HepG2 (cell line): ENCODE results near the gene JCAD. TPM values are rescaled to one million over a fixed set of nuclear protein-coding genes. Genes with fewer than 3 reads are reported as not detected.

Source experiments
- ATAC-seq: fragments of 200-7000 bp; cut with Tn5 transposase; 3 replicates; pipeline ENCODE4 v1.9.1; 2020; ENCODE audit warnings: mild to moderate bottlenecking, moderate library complexity
- BruUV-seq: library from RNA; stranded (reverse); fragments of 400-500 nt; replicated peaks from 2 replicates; lab custom pipeline; 2021; lab: Mats Ljungman, UMichigan
- CTCF ChIA-PET: fragments of 300-600 bp; formaldehyde crosslinking; extraction: SDS; loops from one replicate; lab custom pipeline; 2021; ENCODE audit warnings: low total read pairs, inconsistent platforms, low intra/inter-chr PET ratio; lab: Yijun Ruan, JAX
- POLR2A ChIA-PET: fragments of 350-600 bp; sonication (Branson Sonifier 250); formaldehyde crosslinking; loops from one replicate; lab custom pipeline; 2020; ENCODE audit warnings: antibody characterized with exemption, inconsistent platforms; lab: Yijun Ruan, JAX
- DNase-seq: peaks from one replicate; pipeline ENCODE4 v3.0.0-alpha.2; 2015; ENCODE audit warnings: low spot score
- FAIRE-seq: peaks from 3 replicates; lab custom pipeline; 2011; peaks lifted over from hg19 to GRCh38; lab: Jason Lieb, UNC
- H2AFZ ChIP-seq: one replicate; pipeline ENCODE4 v1.6.1; 2011; ENCODE audit warnings: low read length, inconsistent platforms
- H3K27ac ChIP-seq: fragments of 300-600 bp; 3 replicates; pipeline ENCODE4 v1.8.0; 2011; ENCODE audit warnings: mixed run types, mild to moderate bottlenecking, mixed read lengths, low read length, inconsistent platforms; ENCODE audit not compliant: insufficient read depth; ENCODE audit errors: extremely low read length
- H3K27me3 ChIP-seq, 2 experiments: fragments of 200-600 bp in 1 of 2; 2 replicates in 1 of 2; 3 replicates in 1 of 2; pipeline versions ENCODE4 v1.6.0 to v1.8.0; 2011; ENCODE audit warnings: low read length in 2 of 2, mild to moderate bottlenecking in 2 of 2, moderate library complexity in 2 of 2, inconsistent platforms in 1 of 2; ENCODE audit not compliant: insufficient read depth in 2 of 2, control insufficient read depth in 1 of 2
- H3K36me3 ChIP-seq, 2 experiments: fragments of 200-600 bp in 1 of 2; replicated peaks in 1 of 2; 2 replicates in 1 of 2; 3 replicates in 1 of 2; pipeline versions ENCODE4 v1.5.1 to v1.8.0; 2011; ENCODE audit warnings: low read length in 2 of 2, inconsistent platforms in 1 of 2; ENCODE audit not compliant: insufficient read depth in 2 of 2, control insufficient read depth in 1 of 2
- H3K4me1 ChIP-seq: 2 replicates; pipeline ENCODE4 v1.5.1; 2012; ENCODE audit warnings: low read length, inconsistent platforms; ENCODE audit not compliant: insufficient read depth
- H3K4me2 ChIP-seq: 2 replicates; pipeline ENCODE4 v1.6.0; 2011; ENCODE audit warnings: low read depth, low read length, inconsistent platforms
- H3K4me3 ChIP-seq, 3 experiments: fragments of 200-600 bp in 1 of 3; sonication (generic), shearing (Covaris generic) in 1 of 3; replicated peaks in 1 of 3; 2 replicates each; pipeline ENCODE4 v1.5.1; 2011 to 2016; ENCODE audit warnings: low read length in 3 of 3, inconsistent platforms in 2 of 3, low read depth in 2 of 3, mild to moderate bottlenecking in 2 of 3, control low read depth in 1 of 3, mixed read lengths in 1 of 3; ENCODE audit not compliant: insufficient read depth in 1 of 3
- H3K79me2 ChIP-seq: one replicate; pipeline ENCODE4 v1.6.1; 2011; ENCODE audit warnings: low read length, inconsistent platforms; ENCODE audit not compliant: insufficient read depth
- H3K9ac ChIP-seq: 2 replicates; pipeline ENCODE4 v1.6.0; 2011; ENCODE audit warnings: mild to moderate bottlenecking, low read depth, low read length, inconsistent platforms; ENCODE audit not compliant: insufficient read depth
- H3K9me3 ChIP-seq: 2 replicates; pipeline ENCODE4 v1.5.1; 2012; ENCODE audit warnings: mild to moderate bottlenecking, low read length
- H4K20me1 ChIP-seq: 2 replicates; pipeline ENCODE4 v1.6.0; 2011; ENCODE audit warnings: inconsistent platforms, mild to moderate bottlenecking, low read length, moderate library complexity; ENCODE audit not compliant: insufficient read depth
- GTF3A ChIP-seq: sonication (generic); formaldehyde crosslinking; conservative IDR thresholded peaks from 2 replicates; pipeline ENCODE4 v1.4.0; 2020; ENCODE audit warnings: mild to moderate bottlenecking, missing genetic modification reagents
- NFYC ChIP-seq: IDR thresholded peaks from 2 replicates; pipeline ENCODE4 v1.6.1; 2016; ENCODE audit warnings: missing genetic modification reagents, missing compliant biosample characterization
- TBL1XR1 ChIP-seq: fragments of 150-350 bp; IDR thresholded peaks from 2 replicates; pipeline ENCODE4 v1.6.1; 2014; ENCODE audit warnings: borderline replicate concordance, low read length; ENCODE audit not compliant: partially characterized antibody
- YY1 ChIP-seq: IDR thresholded peaks from 2 replicates; pipeline ENCODE4 v1.6.1; 2011; ENCODE audit warnings: low read length, low read depth, moderate library complexity, mild to moderate bottlenecking; ENCODE audit not compliant: insufficient read depth, insufficient replicate concordance
- ZBTB38 ChIP-seq: sonication (generic); formaldehyde crosslinking; IDR thresholded peaks from 2 replicates; pipeline ENCODE4 v1.5.1; 2020; ENCODE audit warnings: mild to moderate bottlenecking, missing genetic modification reagents
- ZFP41 ChIP-seq: sonication (generic); formaldehyde crosslinking; IDR thresholded peaks from 2 replicates; pipeline ENCODE4 v1.4.0; 2020; ENCODE audit warnings: mild to moderate bottlenecking, missing genetic modification reagents, borderline replicate concordance
- ZNF101 ChIP-seq: sonication (generic); formaldehyde crosslinking; IDR thresholded peaks from 2 replicates; pipeline ENCODE4 v1.4.0; 2020; ENCODE audit warnings: mild to moderate bottlenecking, low read depth, missing genetic modification reagents, borderline replicate concordance
- ZNF24 ChIP-seq: fragments of 450-650 bp; IDR thresholded peaks from 2 replicates; pipeline ENCODE4 v1.6.1; 2017; ENCODE audit warnings: antibody characterized with exemption, mild to moderate bottlenecking
- ZSCAN29 ChIP-seq: sonication (generic); formaldehyde crosslinking; conservative IDR thresholded peaks from 2 replicates; pipeline ENCODE4 v1.4.0; 2020; ENCODE audit warnings: mild to moderate bottlenecking, missing genetic modification reagents
- WGBS: methylation state at CpG from one replicate; pipeline ENCODE4 v1.1.6; 2017; ENCODE audit warnings: low lambda C conversion rate; 5-methylcytosine and 5-hydroxymethylcytosine counted together
- in situ Hi-C: cut with HindIII; loops from 2 replicates; pipeline ENCODE4 v1.10.0; 2017; ENCODE audit warnings: low pct_unique_long_range_greater_than_20kb; ENCODE audit not compliant: extremely low pct_ligation_motif_present
- intact Hi-C: fragments of 100-400 bp; cut with micrococcal nuclease; formaldehyde crosslinking; loops from one replicate; pipeline ENCODE4 v1.10.0; 2022; ENCODE audit not compliant: unreplicated experiment
- polyA plus RNA-seq, 8 experiments: library from polyadenylated mRNA; depleted of rRNA in 3 of 8; stranded (reverse) in 7 of 8; unstranded in 1 of 8; fragments of >200 nt; fragmentation: Illumina TruSeq in 4 of 8; extraction: Trizol in 4 of 8; gene quantifications; 2 replicates each; pipeline versions ENCODE4 v1.2.1 to v1.2.3, GENCODE V29; 2011 to 2016; ENCODE audit warnings: low read depth in 4 of 8, missing spikeins in 1 of 8, mixed read lengths in 1 of 8; ENCODE audit not compliant: insufficient read depth in 1 of 8
- total RNA-seq, 5 experiments: library from RNA; depleted of rRNA; stranded (reverse); fragments of >200 nt; fragmentation: Illumina TruSeq; extraction: Trizol; gene quantifications; 2 replicates each; pipeline ENCODE4 v1.2.3, GENCODE V29; 2016; ENCODE audit warnings: low read depth in 1 of 5
- TF ChIP-seq, protein P1 (sequence below): sonication (generic); formaldehyde crosslinking; IDR thresholded peaks from 2 replicates; pipeline ENCODE4 v1.5.0; 2020; ENCODE audit warnings: missing genetic modification reagents
- TF ChIP-seq, protein P2 (sequence below): sonication (generic); formaldehyde crosslinking; IDR thresholded peaks from 2 replicates; pipeline ENCODE4 v1.4.0; 2020; ENCODE audit warnings: mild to moderate bottlenecking, missing genetic modification reagents
- TF ChIP-seq, protein P3 (sequence below): sonication (generic); formaldehyde crosslinking; IDR thresholded peaks from 2 replicates; pipeline ENCODE4 v1.9.0; 2021; ENCODE audit warnings: missing genetic modification reagents, mild to moderate bottlenecking, borderline replicate concordance
- TF ChIP-seq, protein P4 (sequence below): IDR thresholded peaks from 2 replicates; pipeline ENCODE4 v1.6.1; 2012; ENCODE audit warnings: low read depth, low read length, improper control_type of control experiment

Gene JCAD
- total and polyA plus RNA-seq, 2 of the 13 experiments (the other 11 are each of a cell fraction or from before 2014, with no cell fraction given), result 0.04 to 0.08 TPM

DNA sequence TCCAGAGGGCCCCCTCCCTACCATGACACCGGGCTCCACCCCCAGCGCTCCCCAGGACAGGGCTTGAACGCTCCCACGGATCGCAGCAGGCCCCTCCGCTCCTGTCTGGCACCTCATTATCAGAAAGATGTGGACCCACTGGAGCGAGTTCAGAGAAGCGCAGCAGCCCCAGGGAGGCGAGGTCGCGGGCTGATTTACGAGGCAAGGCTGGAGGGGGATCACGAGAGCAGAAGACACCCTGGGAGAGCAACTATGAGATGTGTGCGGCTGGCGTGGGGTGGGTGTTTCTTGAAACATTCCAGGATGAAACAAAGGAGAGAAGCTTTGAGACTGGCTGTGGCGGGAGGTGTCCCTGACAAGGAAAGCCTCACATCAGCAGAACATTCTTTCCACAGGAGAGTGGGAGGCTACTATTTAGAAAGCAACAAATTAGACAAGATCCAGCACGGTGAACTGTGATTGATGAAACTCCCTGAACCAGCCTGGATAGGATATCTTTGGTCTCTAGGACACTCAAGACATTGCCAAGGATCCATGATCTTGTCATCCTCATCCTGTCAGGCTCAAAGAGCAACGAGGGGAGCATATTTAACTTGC is 66.0 kb downstream of the JCAD start (continued):
- TF ChIP-seq ZBTB38 (CRISPR knock-in tag) (no peak), ZSCAN29 (no peak), ZFP41 (CRISPR knock-in tag) (no peak)
- TF ChIP-seq, protein P1, sequence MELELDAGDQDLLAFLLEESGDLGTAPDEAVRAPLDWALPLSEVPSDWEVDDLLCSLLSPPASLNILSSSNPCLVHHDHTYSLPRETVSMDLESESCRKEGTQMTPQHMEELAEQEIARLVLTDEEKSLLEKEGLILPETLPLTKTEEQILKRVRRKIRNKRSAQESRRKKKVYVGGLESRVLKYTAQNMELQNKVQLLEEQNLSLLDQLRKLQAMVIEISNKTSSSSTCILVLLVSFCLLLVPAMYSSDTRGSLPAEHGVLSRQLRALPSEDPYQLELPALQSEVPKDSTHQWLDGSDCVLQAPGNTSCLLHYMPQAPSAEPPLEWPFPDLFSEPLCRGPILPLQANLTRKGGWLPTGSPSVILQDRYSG (CRISPR knock-in tag), result no peak

DNA sequence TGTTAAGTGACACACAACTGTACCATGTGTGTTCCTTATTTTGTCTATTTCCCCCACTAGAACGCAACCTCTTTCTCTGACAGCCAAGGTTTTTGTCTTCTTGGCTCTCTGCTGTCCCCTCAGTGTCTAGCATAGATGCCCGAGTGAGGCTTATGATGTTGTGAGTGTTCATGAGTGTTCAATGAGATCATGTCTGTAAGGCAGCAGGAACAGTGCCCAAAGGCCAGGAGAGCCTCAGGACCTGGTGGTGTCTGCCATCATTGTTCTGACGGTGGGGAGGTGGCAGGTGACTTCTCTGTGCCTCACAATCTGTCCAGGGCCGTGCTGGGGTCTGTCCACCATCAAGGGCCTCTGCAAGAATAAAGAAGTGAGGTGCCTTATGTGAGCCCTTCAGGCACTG is 66.5 kb downstream of the JCAD start:
- Histone ChIP-seq H4K20me1 (no peaks in the 10 kb centered on the region), H3K9ac (no peak overlapping the region), H3K4me2 (no peak overlapping the region), H2AFZ (no peak overlapping the region), H3K36me3 (no peaks in the 10 kb centered on the region), H3K79me2 (no peaks in the 10 kb centered on the region), H3K4me1 (no peaks in the 10 kb centered on the region), H3K4me3 (no peak overlapping the region), H3K9me3 (no peaks in the 10 kb centered on the region), H3K27ac (no peak overlapping the region), H3K27me3 (no peaks in the 10 kb centered on the region; a peak in 1 of 5 replicates)
- POLR2A ChIA-PET, result no interaction called here
- ATAC-seq (no peak), FAIRE-seq (no peak), DNase-seq (no peak)
- in situ Hi-C loops (no loop called here), intact Hi-C loops (no loop called here)
- CTCF ChIA-PET, result no interaction called here
- 31% methylated on average over 4 of the region's 4 CpGs for WGBS
- TF ChIP-seq, protein P2, sequence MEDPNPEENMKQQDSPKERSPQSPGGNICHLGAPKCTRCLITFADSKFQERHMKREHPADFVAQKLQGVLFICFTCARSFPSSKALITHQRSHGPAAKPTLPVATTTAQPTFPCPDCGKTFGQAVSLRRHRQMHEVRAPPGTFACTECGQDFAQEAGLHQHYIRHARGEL (CRISPR knock-in tag), result no peak
- TF ChIP-seq, protein P3, sequence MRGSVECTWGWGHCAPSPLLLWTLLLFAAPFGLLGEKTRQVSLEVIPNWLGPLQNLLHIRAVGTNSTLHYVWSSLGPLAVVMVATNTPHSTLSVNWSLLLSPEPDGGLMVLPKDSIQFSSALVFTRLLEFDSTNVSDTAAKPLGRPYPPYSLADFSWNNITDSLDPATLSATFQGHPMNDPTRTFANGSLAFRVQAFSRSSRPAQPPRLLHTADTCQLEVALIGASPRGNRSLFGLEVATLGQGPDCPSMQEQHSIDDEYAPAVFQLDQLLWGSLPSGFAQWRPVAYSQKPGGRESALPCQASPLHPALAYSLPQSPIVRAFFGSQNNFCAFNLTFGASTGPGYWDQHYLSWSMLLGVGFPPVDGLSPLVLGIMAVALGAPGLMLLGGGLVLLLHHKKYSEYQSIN (CRISPR knock-in tag), result no peak
- TF ChIP-seq GTF3A (CRISPR knock-in tag) (no peak), TBL1XR1 (no peak), NFYC (CRISPR knock-in tag) (no peak), ZNF101 (CRISPR knock-in tag) (no peak), ZNF24 (no peak), YY1 (no peak)
- TF ChIP-seq, protein P4, sequence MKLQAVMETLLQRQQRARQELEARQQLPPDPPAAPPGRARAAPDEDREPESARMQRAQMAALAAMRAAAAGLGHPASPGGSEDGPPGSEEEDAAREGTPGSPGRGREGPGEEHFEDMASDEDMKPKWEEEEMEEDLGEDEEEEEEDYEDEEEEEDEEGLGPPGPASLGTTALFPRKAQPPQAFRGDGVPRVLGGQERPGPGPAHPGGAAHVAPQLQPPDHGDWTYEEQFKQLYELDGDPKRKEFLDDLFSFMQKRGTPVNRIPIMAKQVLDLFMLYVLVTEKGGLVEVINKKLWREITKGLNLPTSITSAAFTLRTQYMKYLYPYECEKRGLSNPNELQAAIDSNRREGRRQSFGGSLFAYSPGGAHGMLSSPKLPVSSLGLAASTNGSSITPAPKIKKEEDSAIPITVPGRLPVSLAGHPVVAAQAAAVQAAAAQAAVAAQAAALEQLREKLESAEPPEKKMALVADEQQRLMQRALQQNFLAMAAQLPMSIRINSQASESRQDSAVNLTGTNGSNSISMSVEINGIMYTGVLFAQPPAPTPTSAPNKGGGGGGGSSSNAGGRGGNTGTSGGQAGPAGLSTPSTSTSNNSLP, result no peak
- BruUV-seq, result no TSS peak
